GM10266 (cell line): ENCODE results near the gene ZSCAN5C.
A peak's percentile ranks its signal among the peaks of the same experiment; 100 is the strongest.

Source experiments
- DNase-seq: peaks from one replicate; pipeline ENCODE4 v3.0.0; 2012; ENCODE audit errors: extremely low spot score
- CTCF ChIP-seq: IDR thresholded peaks from 2 replicates; pipeline ENCODE4 v1.5.1; 2012; ENCODE audit warnings: mild to moderate bottlenecking, low read depth; ENCODE audit not compliant: control insufficient read depth, insufficient read depth; ENCODE audit errors: missing control alignments

The ZSCAN5C gene

GRCh38 chr19:56201973-56202372 lies at the start of gene ZSCAN5C:
Gene ZSCAN5C (plus strand): TSS chr19:56202273. CDS start chr19:56205914, 3,641 bp downstream.
- no peak for TF ChIP-seq CTCF
- no peak for DNase-seq

- TF ChIP-seq CTCF = no peak
- DNase-seq = no peak
These were observed 49.4 kb upstream of the ZSCAN5C start for GRCh38 chr19:56152644-56153043.

GRCh38 chr19:56153507-56153906 lies 48.6 kb upstream of the ZSCAN5C start:
- DNase-seq = no peak
- no peak for TF ChIP-seq CTCF

- DNase-seq = no peak
- peak; percentile 35 for TF ChIP-seq CTCF
These were observed 46.9 kb upstream of the ZSCAN5C start for GRCh38 chr19:56155124-56155687.

GRCh38 chr19:56156768-56157167 lies 45.3 kb upstream of the ZSCAN5C start:
- DNase-seq = no peak
- TF ChIP-seq CTCF = no peak

GRCh38 chr19:56158170-56158757 lies 43.8 kb upstream of the ZSCAN5C start:
- DNase-seq = no peak
- no peak for TF ChIP-seq CTCF

GRCh38 chr19:56159009-56159559 lies 43.0 kb upstream of the ZSCAN5C start:
- no peak for TF ChIP-seq CTCF
- DNase-seq = no peak
